ENCODE data around the gene TBKBP1.

DNA sequence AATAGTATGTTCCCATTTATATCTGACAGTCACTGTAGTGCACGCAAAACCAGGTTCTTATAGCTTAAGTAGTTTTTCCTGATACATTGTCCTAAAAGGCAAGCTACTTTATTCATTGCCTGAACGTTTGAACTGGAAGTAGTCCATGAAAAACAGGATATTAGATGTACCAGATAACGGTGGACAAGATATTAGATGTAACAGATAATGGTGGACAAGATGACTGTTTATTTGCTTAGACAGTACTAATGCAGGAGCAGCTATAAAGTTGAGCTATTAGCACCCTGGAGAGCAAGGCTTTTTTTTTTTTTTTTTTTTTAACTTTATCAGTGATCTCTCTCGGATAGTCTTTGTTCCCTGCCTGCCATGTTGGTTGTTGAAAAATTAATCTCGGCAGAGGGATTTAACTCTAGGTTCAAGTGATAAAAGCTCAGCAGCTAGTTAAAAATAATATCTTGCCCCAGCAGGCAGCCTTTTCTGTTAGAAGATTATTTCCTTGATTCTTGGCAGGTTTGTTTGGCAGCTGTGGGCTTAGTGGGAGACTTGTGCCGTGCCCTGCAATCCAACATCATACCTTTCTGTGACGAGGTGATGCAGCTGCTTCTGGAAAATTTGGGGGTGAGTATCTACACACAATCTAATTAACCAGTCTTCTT, 17.3 kb upstream of the TBKBP1 start:
- no peak for TF ChIP-seq CTCF (tag by site-specific recombination; IDR thresholded peaks at IDR 0.05)
- TF ChIP-seq ZNF692 (tag by site-specific recombination; IDR thresholded peaks at IDR 0.05) = no peak
